SK-N-SH treated with all-trans-retinoic acid at 6 μM for 48 hours (cell line): ENCODE measurements around the gene CLECL1.

Experiments
- ARNTL ChIP-seq: fragments of 450-650 bp; formaldehyde crosslinking; IDR thresholded peaks from 2 replicates; pipeline ENCODE4 v1.5.0; 2020; ENCODE audit warnings: low read depth, mild to moderate bottlenecking, moderate library complexity, borderline replicate concordance
- BACH2 ChIP-seq: fragments of 250-450 bp; sonication (Bioruptor Pico); IDR thresholded peaks from 2 replicates; pipeline ENCODE4 v1.9.0; 2021; ENCODE audit warnings: mild to moderate bottlenecking, borderline replicate concordance
- GLIS3 ChIP-seq: fragments of 250-450 bp; sonication (Bioruptor Pico); IDR thresholded peaks from 2 replicates; pipeline ENCODE4 v1.5.0; 2020; ENCODE audit warnings: mild to moderate bottlenecking, moderate library complexity
- PATZ1 ChIP-seq: fragments of 250-450 bp; sonication (Bioruptor Pico); IDR thresholded peaks from 2 replicates; pipeline ENCODE4 v1.8.0; 2020; ENCODE audit warnings: mild to moderate bottlenecking, moderate library complexity, borderline replicate concordance
- RARB ChIP-seq: fragments of 250-450 bp; sonication (Bioruptor Pico); IDR thresholded peaks from 2 replicates; pipeline ENCODE4 v1.8.0; 2021; ENCODE audit warnings: mild to moderate bottlenecking, moderate library complexity
- SNAI2 ChIP-seq: fragments of 250-450 bp; sonication (Bioruptor Pico); IDR thresholded peaks from 2 replicates; pipeline ENCODE4 v1.5.0; 2020; ENCODE audit warnings: mild to moderate bottlenecking, moderate library complexity
- ZC3H10 ChIP-seq: fragments of 250-450 bp; sonication (Bioruptor Pico); IDR thresholded peaks from 2 replicates; pipeline ENCODE4 v1.5.1; 2021; ENCODE audit warnings: mild to moderate bottlenecking, moderate library complexity
- ZFP3 ChIP-seq: fragments of 250-450 bp; sonication (Bioruptor Pico); IDR thresholded peaks from 2 replicates; pipeline ENCODE4 v1.5.0; 2020; ENCODE audit warnings: mild to moderate bottlenecking, moderate library complexity
- ZFP30 ChIP-seq: fragments of 450-650 bp; formaldehyde crosslinking; IDR thresholded peaks from 2 replicates; pipeline ENCODE4 v1.5.0; 2022; ENCODE audit warnings: mild to moderate bottlenecking, moderate library complexity
- ZNF565 ChIP-seq: fragments of 450-650 bp; formaldehyde crosslinking; conservative IDR thresholded peaks from 2 replicates; pipeline ENCODE4 v1.5.0; 2020; ENCODE audit warnings: low read depth, mild to moderate bottlenecking, moderate library complexity
- ZNF70 ChIP-seq: fragments of 450-650 bp; formaldehyde crosslinking; IDR thresholded peaks from 2 replicates; pipeline ENCODE4 v1.5.0; 2020; ENCODE audit warnings: mild to moderate bottlenecking, moderate library complexity
- TF ChIP-seq, protein P1 (sequence below): fragments of 250-450 bp; sonication (Bioruptor Pico); IDR thresholded peaks from 2 replicates; pipeline ENCODE4 v1.5.1; 2021; ENCODE audit warnings: mild to moderate bottlenecking, moderate library complexity
- TF ChIP-seq, protein P2 (sequence below): fragments of 250-450 bp; sonication (Bioruptor Pico); IDR thresholded peaks from 2 replicates; pipeline ENCODE4 v1.5.1; 2020; ENCODE audit warnings: low read depth, mild to moderate bottlenecking, moderate library complexity

DNA sequence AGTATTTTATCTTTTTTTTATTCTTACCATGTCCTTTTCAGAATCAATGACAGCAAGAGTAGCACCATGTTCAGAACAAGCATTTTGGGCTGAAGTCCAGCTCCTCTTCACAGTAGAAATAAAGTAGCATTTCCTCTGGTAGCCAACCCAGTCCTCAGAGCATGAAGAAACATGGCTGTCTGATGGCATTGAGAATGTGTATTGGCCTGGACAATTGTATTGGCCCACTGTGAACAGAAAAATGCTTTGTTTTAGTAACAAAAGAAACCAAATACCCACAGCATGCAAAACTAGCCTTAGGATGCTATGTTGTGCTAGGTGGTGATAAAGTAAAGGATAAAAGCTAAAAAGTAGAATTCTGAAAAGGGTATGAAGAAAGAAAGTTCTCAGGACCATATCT, 22.1 kb upstream of the CLECL1 start:
- TF ChIP-seq ZFP30 (CRISPR knock-in tag) (no peak), GLIS3 (CRISPR knock-in tag) (no peak), BACH2 (CRISPR knock-in tag) (no peak), ARNTL (CRISPR knock-in tag) (no peak), RARB (no peak), ZFP3 (no peak), ZC3H10 (CRISPR knock-in tag) (no peak), ZNF70 (CRISPR knock-in tag) (no peak), PATZ1 (no peak), ZNF565 (no peak), SNAI2 (CRISPR knock-in tag) (no peak)
- TF ChIP-seq, protein P1, sequence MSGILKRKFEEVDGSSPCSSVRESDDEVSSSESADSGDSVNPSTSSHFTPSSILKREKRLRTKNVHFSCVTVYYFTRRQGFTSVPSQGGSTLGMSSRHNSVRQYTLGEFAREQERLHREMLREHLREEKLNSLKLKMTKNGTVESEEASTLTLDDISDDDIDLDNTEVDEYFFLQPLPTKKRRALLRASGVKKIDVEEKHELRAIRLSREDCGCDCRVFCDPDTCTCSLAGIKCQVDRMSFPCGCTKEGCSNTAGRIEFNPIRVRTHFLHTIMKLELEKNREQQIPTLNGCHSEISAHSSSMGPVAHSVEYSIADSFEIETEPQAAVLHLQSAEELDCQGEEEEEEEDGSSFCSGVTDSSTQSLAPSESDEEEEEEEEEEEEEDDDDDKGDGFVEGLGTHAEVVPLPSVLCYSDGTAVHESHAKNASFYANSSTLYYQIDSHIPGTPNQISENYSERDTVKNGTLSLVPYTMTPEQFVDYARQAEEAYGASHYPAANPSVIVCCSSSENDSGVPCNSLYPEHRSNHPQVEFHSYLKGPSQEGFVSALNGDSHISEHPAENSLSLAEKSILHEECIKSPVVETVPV (CRISPR knock-in tag): no peak
- TF ChIP-seq, protein P2, sequence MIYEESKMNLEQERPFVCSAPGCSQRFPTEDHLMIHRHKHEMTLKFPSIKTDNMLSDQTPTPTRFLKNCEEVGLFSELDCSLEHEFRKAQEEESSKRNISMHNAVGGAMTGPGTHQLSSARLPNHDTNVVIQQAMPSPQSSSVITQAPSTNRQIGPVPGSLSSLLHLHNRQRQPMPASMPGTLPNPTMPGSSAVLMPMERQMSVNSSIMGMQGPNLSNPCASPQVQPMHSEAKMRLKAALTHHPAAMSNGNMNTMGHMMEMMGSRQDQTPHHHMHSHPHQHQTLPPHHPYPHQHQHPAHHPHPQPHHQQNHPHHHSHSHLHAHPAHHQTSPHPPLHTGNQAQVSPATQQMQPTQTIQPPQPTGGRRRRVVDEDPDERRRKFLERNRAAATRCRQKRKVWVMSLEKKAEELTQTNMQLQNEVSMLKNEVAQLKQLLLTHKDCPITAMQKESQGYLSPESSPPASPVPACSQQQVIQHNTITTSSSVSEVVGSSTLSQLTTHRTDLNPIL (CRISPR knock-in tag): no peak
